ELR (cell line): ENCODE measurements around the gene BMERB1.

Source experiments
- DNase-seq: peaks from one replicate; pipeline ENCODE4 v3.0.0-alpha.2; 2015; ENCODE audit warnings: low read depth

Gene BMERB1

GRCh38 chr16:15498427-15499175 is 64.2 kb downstream of the BMERB1 start:
- DNase-seq: no peak

- peak; percentile 93 for DNase-seq
Measured at GRCh38 chr16:15502041-15502725, 67.8 kb downstream of the BMERB1 start.

GRCh38 chr16:15506441-15506840 is 72.1 kb downstream of the BMERB1 start:
- DNase-seq: no peak

- peak; percentile 16 for DNase-seq
Measured at GRCh38 chr16:15507301-15507958, 73.0 kb downstream of the BMERB1 start.

- DNase-seq: no peak
Measured at GRCh38 chr16:15507959-15508627, 73.7 kb downstream of the BMERB1 start.

GRCh38 chr16:15509051-15509592 is 74.7 kb downstream of the BMERB1 start:
- DNase-seq: no peak

GRCh38 chr16:15509593-15510535 is 75.5 kb downstream of the BMERB1 start:
- peak; percentile 17 for DNase-seq

- no peak for DNase-seq
Measured at GRCh38 chr16:15510992-15511391, 76.6 kb downstream of the BMERB1 start.

GRCh38 chr16:15511759-15512487 is 77.5 kb downstream of the BMERB1 start:
- DNase-seq: no peak

GRCh38 chr16:15513156-15513555 is 78.8 kb downstream of the BMERB1 start:
- no peak for DNase-seq

GRCh38 chr16:15515992-15516391 is 81.6 kb downstream of the BMERB1 start:
- no peak for DNase-seq

- DNase-seq: no peak
Measured at GRCh38 chr16:15516609-15517008, 82.2 kb downstream of the BMERB1 start.

GRCh38 chr16:15517743-15518377 is 83.5 kb downstream of the BMERB1 start:
- no peak for DNase-seq

- no peak for DNase-seq
Measured at GRCh38 chr16:15518381-15519351, 84.3 kb downstream of the BMERB1 start.

GRCh38 chr16:15519790-15520189 is 85.4 kb downstream of the BMERB1 start:
- DNase-seq: no peak

GRCh38 chr16:15521390-15521757 is 87.0 kb downstream of the BMERB1 start:
- no peak for DNase-seq

- DNase-seq: no peak
Measured at GRCh38 chr16:15521758-15522509, 87.5 kb downstream of the BMERB1 start.

GRCh38 chr16:15523092-15523541 is 88.7 kb downstream of the BMERB1 start:
- no peak for DNase-seq
